ENCODE measurements around the gene ABCC1. TPM values are rescaled to one million over a fixed set of nuclear protein-coding genes. Genes with fewer than 3 reads are reported as not detected.

ABCC1 gene
- total and polyA plus RNA-seq, 2 donors from 2014 or later: 4.6 to 29.7 TPM

DNA sequence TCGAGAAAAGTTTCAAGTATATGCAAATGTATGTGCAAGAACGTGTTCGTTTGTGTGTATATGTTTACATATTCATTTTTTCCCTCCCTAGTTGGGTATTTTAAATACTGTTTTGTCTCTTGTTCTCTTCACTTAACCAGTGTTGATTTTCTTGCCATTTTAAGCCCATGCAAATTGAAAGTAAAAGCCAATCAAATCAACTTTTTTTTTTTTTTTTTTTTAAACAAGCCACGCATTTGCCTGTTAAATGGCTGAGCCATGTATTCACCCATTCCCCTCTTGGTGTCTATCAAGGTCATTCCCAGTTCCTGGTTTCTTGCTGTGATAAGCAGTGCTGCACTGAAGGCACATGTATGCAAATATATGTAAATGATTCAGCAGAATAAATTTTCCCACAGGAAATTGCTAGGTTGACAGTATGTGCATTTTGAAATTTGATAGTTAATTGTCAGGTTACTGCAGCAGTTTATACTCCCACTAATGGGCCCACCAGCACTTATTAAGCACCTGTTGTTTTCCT is 12.2 kb downstream of the ABCC1 start:
- H3K9me3 ChIP-seq (ENCODE audit: control insufficient read depth in 2 of 3, insufficient read depth in 1 of 3, low read length in 3 of 3): no peaks in the 10 kb centered on the region
- H3K9ac ChIP-seq (ENCODE audit: low read length in 3 of 3): no peak overlapping the region
- TF ChIP-seq, protein P1, sequence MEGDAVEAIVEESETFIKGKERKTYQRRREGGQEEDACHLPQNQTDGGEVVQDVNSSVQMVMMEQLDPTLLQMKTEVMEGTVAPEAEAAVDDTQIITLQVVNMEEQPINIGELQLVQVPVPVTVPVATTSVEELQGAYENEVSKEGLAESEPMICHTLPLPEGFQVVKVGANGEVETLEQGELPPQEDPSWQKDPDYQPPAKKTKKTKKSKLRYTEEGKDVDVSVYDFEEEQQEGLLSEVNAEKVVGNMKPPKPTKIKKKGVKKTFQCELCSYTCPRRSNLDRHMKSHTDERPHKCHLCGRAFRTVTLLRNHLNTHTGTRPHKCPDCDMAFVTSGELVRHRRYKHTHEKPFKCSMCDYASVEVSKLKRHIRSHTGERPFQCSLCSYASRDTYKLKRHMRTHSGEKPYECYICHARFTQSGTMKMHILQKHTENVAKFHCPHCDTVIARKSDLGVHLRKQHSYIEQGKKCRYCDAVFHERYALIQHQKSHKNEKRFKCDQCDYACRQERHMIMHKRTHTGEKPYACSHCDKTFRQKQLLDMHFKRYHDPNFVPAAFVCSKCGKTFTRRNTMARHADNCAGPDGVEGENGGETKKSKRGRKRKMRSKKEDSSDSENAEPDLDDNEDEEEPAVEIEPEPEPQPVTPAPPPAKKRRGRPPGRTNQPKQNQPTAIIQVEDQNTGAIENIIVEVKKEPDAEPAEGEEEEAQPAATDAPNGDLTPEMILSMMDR (IDR thresholded peaks at IDR 0.05; ENCODE audit: borderline replicate concordance, extremely low read depth, insufficient read depth): no peak
- intact Hi-C loops (cut with DNase I): no loop called here
- no peak overlapping the region for H3K4me3 ChIP-seq (ENCODE audit: low read length in 3 of 3)
- FAIRE-seq (no peak), DNase-seq (no peak)
- no peak overlapping the region for H3K27ac ChIP-seq (ENCODE audit: low read depth in 2 of 2, low read length in 2 of 2)
- no peaks in the 10 kb centered on the region for H3K27me3 ChIP-seq (ENCODE audit: control insufficient read depth, insufficient read depth, low read length)
- H3K4me1 ChIP-seq (ENCODE audit: control insufficient read depth in 2 of 3, insufficient read depth in 2 of 3, low read depth in 1 of 3, low read length in 3 of 3): peaks cover 0 to 5% (median 0%) of the 10 kb centered on the region in 3 donors
- no peaks in the 10 kb centered on the region for H3K36me3 ChIP-seq (ENCODE audit: control insufficient read depth in 2 of 3, insufficient read depth in 3 of 3, low read length in 3 of 3)

DNA sequence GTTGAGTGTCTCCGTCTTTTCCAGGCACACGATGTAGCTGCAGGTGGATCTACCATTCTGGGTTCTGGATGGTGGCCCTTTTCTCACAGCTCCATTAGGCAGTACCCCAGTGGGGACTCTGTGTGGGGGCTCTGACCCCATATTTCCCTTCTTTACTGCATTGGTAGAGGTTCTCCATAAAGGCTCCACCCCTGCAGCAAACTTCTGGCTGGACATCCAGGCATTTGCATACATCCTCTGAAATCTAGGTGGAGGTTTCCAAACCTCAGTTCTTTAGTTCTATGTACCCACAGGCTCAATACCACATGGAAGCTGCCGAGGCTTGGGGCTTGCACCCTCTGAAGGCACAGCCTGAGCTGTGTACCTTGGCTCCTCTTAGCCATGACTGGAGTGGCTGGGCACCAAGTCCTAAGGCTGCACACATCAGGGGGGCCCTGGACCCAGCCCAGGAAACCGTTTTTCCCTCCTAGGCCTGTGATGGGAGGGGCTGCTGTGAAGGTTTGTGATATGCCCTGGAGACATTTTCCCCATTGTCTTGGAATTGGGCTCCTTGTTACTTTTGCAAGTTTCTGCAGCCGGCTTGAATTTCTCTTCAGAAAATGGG is 14.0 kb downstream of the ABCC1 start:
- Histone ChIP-seq H3K36me3 (ENCODE audit: control insufficient read depth in 2 of 3, insufficient read depth in 3 of 3, low read length in 3 of 3) (no peaks in the 10 kb centered on the region), H3K4me3 (ENCODE audit: low read length in 3 of 3) (no peak overlapping the region), H3K27ac (ENCODE audit: low read depth in 2 of 2, low read length in 2 of 2) (no peak overlapping the region), H3K9me3 (ENCODE audit: control insufficient read depth in 2 of 3, insufficient read depth in 1 of 3, low read length in 3 of 3) (no peaks in the 10 kb centered on the region), H3K27me3 (ENCODE audit: control insufficient read depth, insufficient read depth, low read length) (no peaks in the 10 kb centered on the region), H3K4me1 (ENCODE audit: control insufficient read depth in 2 of 3, insufficient read depth in 2 of 3, low read depth in 1 of 3, low read length in 3 of 3) (peaks cover 0 to 4% (median 0%) of the 10 kb centered on the region in 3 donors), H3K9ac (ENCODE audit: low read length in 3 of 3) (no peak overlapping the region)
- TF ChIP-seq, protein P1 (IDR thresholded peaks at IDR 0.05; ENCODE audit: borderline replicate concordance, extremely low read depth, insufficient read depth): no peak
- intact Hi-C loops (cut with DNase I): no loop called here
- FAIRE-seq: no peak
- no peak for DNase-seq

DNA sequence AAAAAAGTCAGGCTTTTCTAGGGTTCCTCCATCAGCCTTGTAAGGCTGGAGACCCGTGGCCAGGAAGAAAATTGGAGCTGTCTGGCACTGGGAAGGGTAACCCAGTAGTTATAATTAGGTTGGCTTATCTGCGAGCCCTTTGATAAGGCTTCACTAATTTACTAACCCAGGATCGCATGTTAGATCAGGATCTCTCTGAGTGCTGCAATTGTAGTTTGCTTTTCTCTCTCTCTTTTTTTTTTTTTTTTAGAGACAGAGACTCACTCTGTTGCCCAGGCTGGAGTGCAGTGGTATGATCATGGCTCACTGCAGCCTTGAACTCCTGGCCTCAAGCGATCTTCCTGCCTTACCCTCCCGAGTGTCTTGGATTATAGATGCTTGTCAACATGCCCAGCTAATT is 17.0 kb downstream of the ABCC1 start:
- no peaks in the 10 kb centered on the region for H3K27me3 ChIP-seq (ENCODE audit: control insufficient read depth, insufficient read depth, low read length)
- intact Hi-C loops (cut with DNase I): no loop called here
- FAIRE-seq (no peak), DNase-seq (no peak)
- no peaks in the 10 kb centered on the region for H3K4me1 ChIP-seq (ENCODE audit: control insufficient read depth in 2 of 3, insufficient read depth in 2 of 3, low read depth in 1 of 3, low read length in 3 of 3)
- H3K4me3 ChIP-seq (ENCODE audit: low read length in 3 of 3): no peak overlapping the region
- TF ChIP-seq, protein P1 (IDR thresholded peaks at IDR 0.05; ENCODE audit: borderline replicate concordance, extremely low read depth, insufficient read depth): no peak
- no peak overlapping the region for H3K27ac ChIP-seq (ENCODE audit: low read depth in 2 of 2, low read length in 2 of 2)
- H3K9ac ChIP-seq (ENCODE audit: low read length in 3 of 3): no peak overlapping the region
- H3K36me3 ChIP-seq (ENCODE audit: control insufficient read depth in 2 of 3, insufficient read depth in 3 of 3, low read length in 3 of 3): no peaks in the 10 kb centered on the region
- no peaks in the 10 kb centered on the region for H3K9me3 ChIP-seq (ENCODE audit: control insufficient read depth in 2 of 3, insufficient read depth in 1 of 3, low read length in 3 of 3)

Data from kidney (tissue), 14 donors.